Thoracic aorta (tissue), 2 donors: ENCODE measurements around the gene ACVR2A. TPM values are rescaled to one million over a fixed set of nuclear protein-coding genes. Genes with fewer than 3 reads are reported as not detected.

Experiments
- ATAC-seq: fragments of 150-250 bp; one replicate; pipeline ENCODE4 v1.8.0; 2017; ENCODE audit warnings: low read depth; ENCODE audit not compliant: insufficient number of reproducible peaks, low FRiP score
- DNase-seq: peaks from one replicate; pipeline ENCODE4 v3.0.0-alpha.2; 2020; ENCODE audit warnings: low spot score
- H3K27ac ChIP-seq, 2 donors: fragments of 200-600 bp; sonication (generic); 1 replicate in 1 of 2; 2 replicates in 1 of 2; pipeline ENCODE4 v1.5.1; 2016; ENCODE audit warnings: mild to moderate bottlenecking in 2 of 2, moderate library complexity in 2 of 2
- H3K27me3 ChIP-seq: fragments of 200-600 bp; sonication (generic); replicated peaks from 2 replicates; pipeline ENCODE4 v1.6.0; 2016; ENCODE audit warnings: mild to moderate bottlenecking; ENCODE audit not compliant: insufficient read depth
- H3K36me3 ChIP-seq: fragments of 200-600 bp; sonication (generic); one replicate; pipeline ENCODE4 v1.5.1; 2016
- H3K4me1 ChIP-seq, 2 donors: fragments of 200-600 bp; sonication (generic); 1 replicate in 1 of 2; 2 replicates in 1 of 2; pipeline versions ENCODE4 v1.5.1 to v1.6.0; 2016; ENCODE audit warnings: low read depth in 2 of 2, mild to moderate bottlenecking in 1 of 2; ENCODE audit not compliant: control insufficient read depth in 1 of 2
- H3K4me3 ChIP-seq: fragments of 200-600 bp; sonication (generic); 2 replicates; pipeline ENCODE4 v1.5.1; 2016; ENCODE audit warnings: mild to moderate bottlenecking
- H3K9me3 ChIP-seq: fragments of 200-600 bp; sonication (generic); 2 replicates; pipeline ENCODE4 v1.5.1; 2016
- CTCF ChIP-seq: fragments of 200-600 bp; sonication (generic); IDR thresholded peaks from one replicate; pipeline ENCODE4 v1.5.1; 2019; ENCODE audit warnings: antibody characterized with exemption
- total RNA-seq, 2 donors: library from RNA; depleted of rRNA; stranded (reverse); fragments of >200 nt; gene quantifications; one replicate each; pipeline versions ENCODE4 v1.1.0 to v1.2.3, GENCODE V29; 2016

ACVR2A gene
- total RNA-seq, 2 donors from 2014 or later, result 8.1 to 23.0 TPM

- Histone ChIP-seq H3K4me3 (no peak overlapping the region), H3K27me3 (no peaks in the 10 kb centered on the region), H3K36me3 (no peaks in the 10 kb centered on the region), H3K4me1 (no peaks in the 10 kb centered on the region), H3K9me3 (no peaks in the 10 kb centered on the region), H3K27ac (no peak overlapping the region)
- TF ChIP-seq CTCF, result no peak
- no peak for DNase-seq
- no peak for ATAC-seq
Measured at GRCh38 chr2:147867050-147867449, 22.2 kb downstream of the ACVR2A start.

- no peak for ATAC-seq
Measured at GRCh38 chr2:147869934-147870333, 25.1 kb downstream of the ACVR2A start.

GRCh38 chr2:147872967-147873366 is 28.1 kb downstream of the ACVR2A start:
- Histone ChIP-seq H3K27ac (no peak overlapping the region), H3K4me3 (no peak overlapping the region), H3K36me3 (no peaks in the 10 kb centered on the region), H3K9me3 (no peaks in the 10 kb centered on the region), H3K27me3 (no peaks in the 10 kb centered on the region), H3K4me1 (peaks cover 0 to 15% of the 10 kb centered on the region in 2 donors)
- DNase-seq (no peak), ATAC-seq (no peak)
- no peak for TF ChIP-seq CTCF

More at GRCh38 chr2:147869934-147870333, 25.1 kb downstream of the ACVR2A start:
- H3K4me3 ChIP-seq, result no peak overlapping the region
- no peaks in the 10 kb centered on the region for H3K4me1 ChIP-seq
- TF ChIP-seq CTCF, result no peak
- H3K27me3 ChIP-seq, result no peaks in the 10 kb centered on the region
- H3K36me3 ChIP-seq, result no peaks in the 10 kb centered on the region
- H3K27ac ChIP-seq, result no peak overlapping the region
- DNase-seq, result no peak
- no peaks in the 10 kb centered on the region for H3K9me3 ChIP-seq

- TF ChIP-seq CTCF, result no peak
- no peaks in the 10 kb centered on the region for H3K9me3 ChIP-seq
- H3K36me3 ChIP-seq, result no peaks in the 10 kb centered on the region
- H3K27ac ChIP-seq, result no peak overlapping the region
- no peak for DNase-seq
- no peak for ATAC-seq
- no peak overlapping the region for H3K4me3 ChIP-seq
- no peaks in the 10 kb centered on the region for H3K27me3 ChIP-seq
- peaks cover 0 to 15% of the 10 kb centered on the region in 2 donors for H3K4me1 ChIP-seq
Measured at GRCh38 chr2:147873859-147874483, 29.1 kb downstream of the ACVR2A start.

GRCh38 chr2:147879846-147880245 is 35.0 kb downstream of the ACVR2A start:
- DNase-seq, result no peak
- TF ChIP-seq CTCF, result no peak
- Histone ChIP-seq H3K36me3 (no peaks in the 10 kb centered on the region), H3K27ac (no peak overlapping the region), H3K27me3 (no peaks in the 10 kb centered on the region), H3K9me3 (no peaks in the 10 kb centered on the region), H3K4me3 (no peak overlapping the region), H3K4me1 (peaks cover 8 to 33% of the 10 kb centered on the region in 2 donors)
- ATAC-seq, result no peak
